ENCODE results near the gene HYI.

DNA sequence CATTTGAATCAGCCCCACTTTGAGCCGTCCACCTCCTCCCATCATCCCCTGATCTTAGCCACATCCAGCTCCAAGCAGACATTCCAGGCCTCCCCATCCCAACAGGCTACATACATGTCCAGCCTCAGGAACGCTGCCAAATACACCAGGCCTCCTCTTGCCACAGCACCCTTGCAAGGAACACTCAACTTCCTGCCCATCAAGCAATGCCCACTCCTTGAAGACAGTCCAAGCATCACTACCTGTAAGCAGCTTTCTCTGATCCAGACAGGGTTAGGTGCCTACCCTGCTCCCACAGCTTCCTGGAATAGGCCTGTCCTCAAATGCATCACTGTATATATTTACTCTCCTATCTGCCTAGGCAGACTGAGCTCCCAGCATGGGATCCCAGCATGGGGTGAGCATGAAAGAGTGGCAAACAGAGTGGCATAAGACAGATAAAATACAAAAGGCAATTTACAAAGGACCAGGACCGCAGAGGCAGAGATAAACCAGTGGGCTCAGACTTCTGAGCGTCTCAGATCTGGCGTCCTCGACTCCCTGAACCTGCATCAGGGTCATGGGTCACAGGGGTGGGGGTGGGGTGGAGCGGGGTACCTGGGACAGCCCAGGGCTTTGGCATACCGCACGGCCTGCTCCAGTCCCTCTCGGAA is 816 bp downstream of the HYI start:
- TF ChIP-seq POLR2A (IDR thresholded peaks at IDR 0.05) = no peak
- TF ChIP-seq, protein P1, sequence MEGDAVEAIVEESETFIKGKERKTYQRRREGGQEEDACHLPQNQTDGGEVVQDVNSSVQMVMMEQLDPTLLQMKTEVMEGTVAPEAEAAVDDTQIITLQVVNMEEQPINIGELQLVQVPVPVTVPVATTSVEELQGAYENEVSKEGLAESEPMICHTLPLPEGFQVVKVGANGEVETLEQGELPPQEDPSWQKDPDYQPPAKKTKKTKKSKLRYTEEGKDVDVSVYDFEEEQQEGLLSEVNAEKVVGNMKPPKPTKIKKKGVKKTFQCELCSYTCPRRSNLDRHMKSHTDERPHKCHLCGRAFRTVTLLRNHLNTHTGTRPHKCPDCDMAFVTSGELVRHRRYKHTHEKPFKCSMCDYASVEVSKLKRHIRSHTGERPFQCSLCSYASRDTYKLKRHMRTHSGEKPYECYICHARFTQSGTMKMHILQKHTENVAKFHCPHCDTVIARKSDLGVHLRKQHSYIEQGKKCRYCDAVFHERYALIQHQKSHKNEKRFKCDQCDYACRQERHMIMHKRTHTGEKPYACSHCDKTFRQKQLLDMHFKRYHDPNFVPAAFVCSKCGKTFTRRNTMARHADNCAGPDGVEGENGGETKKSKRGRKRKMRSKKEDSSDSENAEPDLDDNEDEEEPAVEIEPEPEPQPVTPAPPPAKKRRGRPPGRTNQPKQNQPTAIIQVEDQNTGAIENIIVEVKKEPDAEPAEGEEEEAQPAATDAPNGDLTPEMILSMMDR (IDR thresholded peaks at IDR 0.05) = no peak
